Fibroblast of the aortic adventitia (primary cell): ENCODE measurements around the gene RHBDL1. TPM values are rescaled to one million over a fixed set of nuclear protein-coding genes. Genes with fewer than 3 reads are reported as not detected.

Source experiments
- DNase-seq: peaks from one replicate; pipeline ENCODE4 v3.0.0-alpha.2; 2010; ENCODE audit warnings: low read depth
- H3K4me3 ChIP-seq: 2 replicates; pipeline ENCODE4 v1.5.1; 2011; ENCODE audit warnings: low read depth, mild to moderate bottlenecking, control low read depth, low read length, moderate library complexity
- total RNA-seq: library from RNA; depleted of rRNA; stranded (reverse); fragments of >200 nt; gene quantifications from 2 replicates; pipeline ENCODE4 v1.2.3, GENCODE V29; 2012; ENCODE audit warnings: low replicate concordance
- TF ChIP-seq, protein P1 (sequence below): IDR thresholded peaks from 2 replicates; pipeline ENCODE4 v1.5.1; 2011; ENCODE audit warnings: mild to moderate bottlenecking, low read length, control low read depth, inconsistent platforms; ENCODE audit not compliant: insufficient read depth

The RHBDL1 gene
- total RNA-seq, 1 donor, result 3.2 TPM

DNA sequence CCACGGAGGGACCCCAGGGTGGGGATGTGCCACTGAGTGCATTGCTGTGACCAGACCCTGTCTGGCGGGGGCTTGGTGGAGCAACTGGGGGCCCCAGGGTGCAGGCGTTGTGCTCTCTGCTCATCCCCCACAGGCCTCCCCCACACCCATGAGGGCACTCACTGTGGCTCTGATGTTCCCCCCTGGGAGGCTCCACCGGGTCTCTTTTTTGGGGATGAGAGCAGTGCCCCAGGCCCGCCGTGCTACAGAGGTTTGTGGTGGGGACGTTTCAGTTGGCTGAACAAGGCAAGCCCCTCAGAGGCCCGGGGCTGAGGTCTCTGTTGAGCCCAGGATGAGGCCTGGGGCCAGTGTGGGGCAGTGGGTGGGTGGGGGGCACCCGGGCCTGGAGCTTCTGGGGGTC lies 48.2 kb downstream of the RHBDL1 start:
- H3K4me3 ChIP-seq, result no peak overlapping the region
- TF ChIP-seq, protein P1, sequence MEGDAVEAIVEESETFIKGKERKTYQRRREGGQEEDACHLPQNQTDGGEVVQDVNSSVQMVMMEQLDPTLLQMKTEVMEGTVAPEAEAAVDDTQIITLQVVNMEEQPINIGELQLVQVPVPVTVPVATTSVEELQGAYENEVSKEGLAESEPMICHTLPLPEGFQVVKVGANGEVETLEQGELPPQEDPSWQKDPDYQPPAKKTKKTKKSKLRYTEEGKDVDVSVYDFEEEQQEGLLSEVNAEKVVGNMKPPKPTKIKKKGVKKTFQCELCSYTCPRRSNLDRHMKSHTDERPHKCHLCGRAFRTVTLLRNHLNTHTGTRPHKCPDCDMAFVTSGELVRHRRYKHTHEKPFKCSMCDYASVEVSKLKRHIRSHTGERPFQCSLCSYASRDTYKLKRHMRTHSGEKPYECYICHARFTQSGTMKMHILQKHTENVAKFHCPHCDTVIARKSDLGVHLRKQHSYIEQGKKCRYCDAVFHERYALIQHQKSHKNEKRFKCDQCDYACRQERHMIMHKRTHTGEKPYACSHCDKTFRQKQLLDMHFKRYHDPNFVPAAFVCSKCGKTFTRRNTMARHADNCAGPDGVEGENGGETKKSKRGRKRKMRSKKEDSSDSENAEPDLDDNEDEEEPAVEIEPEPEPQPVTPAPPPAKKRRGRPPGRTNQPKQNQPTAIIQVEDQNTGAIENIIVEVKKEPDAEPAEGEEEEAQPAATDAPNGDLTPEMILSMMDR, result no peak
- no peak for DNase-seq

DNA sequence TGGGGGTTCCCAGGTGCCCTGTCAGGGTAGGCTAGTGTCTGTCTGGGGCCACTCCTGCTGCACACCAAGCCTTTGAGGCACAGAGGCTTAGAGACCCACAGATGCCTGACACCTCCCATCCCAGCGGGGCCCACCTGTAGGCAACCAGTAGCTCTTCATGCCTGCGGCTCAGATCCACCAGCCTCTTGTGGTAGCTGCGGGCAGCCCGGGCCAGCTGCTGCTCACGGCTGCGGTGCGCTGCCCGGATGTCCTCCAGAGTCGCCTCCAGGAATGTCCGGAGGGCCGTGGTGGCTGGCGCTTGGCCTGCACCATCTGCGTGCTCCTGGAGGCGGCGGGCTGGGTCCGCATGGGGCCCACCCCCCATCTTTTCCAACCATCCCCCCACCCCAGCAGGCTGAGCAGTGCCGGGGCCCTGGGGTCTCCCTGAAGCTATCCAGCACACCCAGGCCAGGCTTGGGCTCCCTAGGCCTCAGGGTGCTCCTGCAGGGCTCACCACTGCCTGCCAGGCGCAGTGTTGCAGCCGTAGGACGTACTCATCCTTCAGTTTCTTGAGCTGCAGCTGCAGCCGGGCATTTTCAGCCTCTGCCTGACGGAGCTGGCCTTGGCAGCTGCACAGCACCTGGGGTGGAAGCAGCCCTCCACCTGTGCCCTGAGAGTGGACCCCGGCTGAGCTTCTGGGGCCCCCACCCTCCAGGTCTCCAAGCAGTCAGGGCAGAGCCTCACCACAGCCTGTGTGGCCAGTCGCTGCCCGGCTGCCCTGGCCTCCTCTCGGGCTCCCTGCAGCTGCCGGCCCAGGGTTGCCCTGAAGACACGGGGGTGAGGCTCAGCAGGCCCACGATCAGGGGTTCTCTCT lies 48.9 kb downstream of the RHBDL1 start:
- no peak overlapping the region for H3K4me3 ChIP-seq
- TF ChIP-seq, protein P1, result no peak
- DNase-seq, result no peak

DNA sequence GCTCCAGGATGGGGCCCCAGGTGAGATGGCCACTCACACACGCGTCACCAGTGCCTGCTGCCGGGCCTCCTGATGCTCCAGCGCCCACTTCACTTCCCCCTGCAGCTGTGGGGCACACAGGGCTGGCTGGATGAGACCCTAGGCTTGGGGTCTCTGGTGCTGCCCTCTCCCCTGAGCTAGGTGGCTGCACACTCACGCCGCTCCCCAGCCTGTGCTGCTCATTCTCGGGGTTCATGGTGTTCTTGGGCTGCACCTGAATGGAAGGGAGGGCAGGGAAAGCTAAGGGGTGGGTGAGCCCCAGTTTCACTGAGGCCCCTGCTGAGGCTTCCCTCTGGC lies 49.5 kb downstream of the RHBDL1 start:
- no peak for DNase-seq
- TF ChIP-seq, protein P1, result no peak
- no peak overlapping the region for H3K4me3 ChIP-seq

DNA sequence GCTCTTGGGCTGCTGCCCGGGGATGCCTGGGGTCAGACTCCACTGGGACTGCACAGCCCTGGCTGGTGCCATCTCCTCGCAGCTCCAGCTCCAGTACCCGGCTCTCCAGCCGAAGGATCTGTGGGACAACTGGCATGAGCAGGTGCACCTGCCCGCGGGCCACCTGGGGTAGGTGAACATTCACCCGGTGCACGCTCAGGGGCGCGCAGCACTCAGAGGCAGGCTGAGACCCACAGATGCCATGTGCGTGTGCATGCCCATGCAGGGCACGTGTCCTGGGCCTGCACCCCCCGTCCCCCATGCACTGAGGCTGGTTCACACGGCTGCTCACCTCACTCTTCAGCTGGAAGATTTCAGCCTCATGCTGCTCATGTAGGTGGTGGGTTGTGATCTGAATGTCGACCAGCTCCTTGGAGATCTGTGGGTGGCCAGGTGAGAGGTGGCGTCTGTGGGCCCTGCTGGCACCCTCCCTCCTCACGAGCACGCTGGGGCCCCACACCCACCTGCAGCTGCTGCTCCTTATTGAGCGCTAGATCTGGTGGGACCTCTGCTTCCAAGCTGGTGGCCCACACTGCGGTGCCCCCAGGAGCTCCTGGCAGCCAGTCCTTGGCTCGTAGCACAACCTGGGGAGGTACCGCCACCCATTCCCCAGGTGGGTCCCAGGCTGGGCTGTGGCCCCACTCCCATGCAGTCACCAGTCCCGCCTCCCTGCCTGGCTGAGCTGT lies 50.2 kb downstream of the RHBDL1 start:
- TF ChIP-seq, protein P1, result no peak
- DNase-seq, result no peak
- H3K4me3 ChIP-seq, result no peak overlapping the region

DNA sequence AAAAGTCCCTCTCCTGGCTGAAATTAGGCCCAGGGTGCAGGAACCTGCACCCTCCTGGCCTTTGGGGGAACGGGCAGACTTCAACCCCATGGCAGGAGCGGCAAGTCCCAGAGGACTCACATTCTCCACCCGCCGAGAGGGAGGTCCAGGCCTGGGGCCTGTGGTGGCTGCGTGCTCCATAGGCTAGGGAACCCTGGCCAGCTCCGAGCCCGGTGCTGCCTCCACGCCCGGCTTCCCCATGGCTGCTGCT lies 50.6 kb downstream of the RHBDL1 start:
- no peak for DNase-seq

DNA sequence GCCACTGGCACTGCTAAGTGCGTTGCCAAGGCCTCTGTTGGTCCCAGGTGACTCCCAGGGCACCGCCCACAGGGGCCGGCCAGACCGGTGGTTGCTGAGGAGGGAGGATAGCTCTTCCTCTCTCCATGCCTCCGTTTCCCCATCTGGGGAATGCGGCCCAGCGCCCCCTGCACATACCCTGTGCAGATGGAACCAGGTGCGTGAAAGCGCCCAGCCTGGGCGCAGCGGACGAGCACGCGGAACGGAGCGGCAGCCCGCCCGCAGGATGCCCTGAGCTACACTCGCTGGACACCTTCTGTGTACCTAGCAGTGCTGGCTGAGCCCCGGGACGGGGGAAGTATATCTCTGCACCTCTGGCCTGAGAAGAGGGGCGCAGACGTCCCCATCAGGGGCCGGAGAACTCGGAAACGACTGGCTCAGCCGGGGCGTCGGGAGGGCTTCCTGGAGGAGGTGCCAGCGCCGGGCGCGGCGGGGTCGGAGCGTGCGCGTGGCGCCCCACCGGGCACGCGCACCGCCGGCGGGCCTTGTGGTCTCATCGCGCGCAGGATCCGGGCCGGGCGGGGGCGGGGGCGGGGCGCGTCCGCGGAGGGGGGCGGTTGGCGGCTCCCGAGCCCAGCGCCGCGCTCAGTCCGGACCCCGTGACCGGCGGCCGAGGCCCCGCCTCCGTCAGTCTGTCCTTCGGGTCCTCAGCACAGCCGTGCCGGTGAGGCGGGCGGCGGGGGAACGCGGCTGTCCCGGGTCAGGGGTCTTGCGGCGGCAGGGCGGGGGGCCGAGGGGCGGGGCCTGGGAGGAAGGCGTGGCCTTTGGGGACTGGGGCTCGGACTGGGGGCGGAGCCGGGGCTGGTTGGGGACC lies 51.2 kb downstream of the RHBDL1 start, which contains the start of the genes CCDC78 and HAGHL:
TSS of gene CCDC78 (minus strand) at position 6 of the 853 bp plus-strand sequence. CDS start 76 bp downstream, outside the sequence.
TSS of gene HAGHL (plus strand) at position 669 of the 853 bp plus-strand sequence. CDS start 404 bp downstream, outside the sequence.
- no peak for DNase-seq
- TF ChIP-seq, protein P1, result no peak
- peak within 1 kb of the TSS; percentile 73 for H3K4me3 ChIP-seq

More for the DNA sequence above, 50.6 kb downstream of the RHBDL1 start:
- H3K4me3 ChIP-seq, result no peak overlapping the region
- TF ChIP-seq, protein P1, result no peak
